GM19452 (cell line): ENCODE results near the gene GPRASP2.

Experiments
- ATAC-seq: cut with Tn5 transposase; IDR thresholded peaks from one replicate; pipeline ENCODE4 v1.9.1; 2021; ENCODE audit not compliant: unreplicated experiment

The GPRASP2 gene

GRCh38 chrX:102744307-102744706 lies 32.1 kb downstream of the GPRASP2 start:
- ATAC-seq = no peak

DNA sequence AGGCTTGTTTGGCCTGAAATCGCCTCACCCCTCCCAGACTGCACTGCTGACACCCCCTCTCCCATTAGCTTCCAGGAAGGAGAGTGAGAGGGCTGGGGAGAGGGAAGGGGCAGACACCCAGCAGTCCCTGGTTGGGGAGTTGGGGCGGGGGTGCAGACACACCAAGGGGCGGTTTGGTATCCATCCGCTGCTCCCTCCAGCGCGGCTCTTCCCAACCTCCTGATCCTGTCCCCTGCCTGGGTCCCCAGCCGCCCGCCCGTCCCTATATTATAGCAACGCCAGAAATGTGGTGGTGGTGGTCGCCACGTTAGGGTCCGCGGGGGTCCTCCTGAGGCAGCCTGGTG lies 33.2 kb downstream of the GPRASP2 start:
- no peak for ATAC-seq

DNA sequence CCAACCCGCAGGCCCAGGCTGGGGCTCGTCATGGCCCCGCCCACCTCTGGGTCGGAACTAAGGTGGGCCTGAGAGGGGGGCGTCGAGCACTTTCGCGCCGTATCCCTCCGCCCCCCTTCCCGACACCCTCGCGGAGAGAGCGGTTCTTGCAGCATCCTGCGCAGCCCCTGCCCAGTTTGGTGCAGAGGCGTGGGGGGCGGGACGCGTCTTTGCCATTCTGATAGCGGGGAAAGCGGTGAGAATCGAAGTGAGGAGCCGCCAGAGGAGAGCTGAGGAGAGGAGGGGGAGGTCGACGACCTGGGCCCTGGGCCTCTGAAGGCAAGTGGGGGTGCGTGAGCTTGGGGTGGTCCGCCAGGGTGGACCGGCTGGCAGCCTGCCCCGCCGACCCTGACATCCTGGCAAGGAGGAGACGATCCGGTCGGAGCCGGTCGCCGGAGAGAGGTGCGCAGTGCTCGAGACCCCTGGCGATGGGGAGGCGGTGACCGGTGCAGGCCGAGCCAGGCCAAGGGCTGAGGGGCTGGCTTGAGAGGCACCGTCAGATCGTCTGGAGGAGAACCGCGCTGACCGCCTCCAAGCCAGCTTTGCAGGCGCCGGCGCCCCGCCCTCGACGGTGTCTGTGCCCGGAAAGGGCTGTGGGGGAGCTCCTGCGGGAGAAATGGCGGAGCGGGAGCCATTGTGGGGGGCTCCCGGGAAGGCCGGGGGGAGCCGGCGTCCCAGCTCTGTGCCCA lies 33.8 kb downstream of the GPRASP2 start:
- ATAC-seq = no peak

- no peak for ATAC-seq
Measured at GRCh38 chrX:102765217-102765616, 53.0 kb downstream of the GPRASP2 start.

DNA sequence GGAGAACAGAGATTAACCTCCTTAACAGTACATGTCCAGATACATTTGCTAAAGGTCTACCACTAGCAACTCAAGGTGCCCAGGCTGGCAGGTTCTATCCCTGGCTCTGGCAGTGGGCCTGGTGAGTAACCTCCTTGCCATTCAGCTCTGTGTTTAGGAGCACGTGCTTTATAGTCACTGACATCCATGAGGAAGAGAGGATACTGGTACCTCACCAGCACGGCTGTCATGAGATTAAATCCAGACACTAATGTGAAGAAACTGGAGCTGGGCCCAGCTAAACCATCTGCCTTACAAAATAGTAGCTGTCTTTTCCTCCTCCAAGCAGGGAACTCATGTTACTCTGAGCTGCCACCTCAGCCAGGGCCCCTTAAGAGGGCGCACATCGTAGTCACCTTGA lies 53.6 kb downstream of the GPRASP2 start:
- no peak for ATAC-seq

- ATAC-seq = no peak
Measured at GRCh38 chrX:102767287-102767686, 55.0 kb downstream of the GPRASP2 start.
